ENCODE data around the gene RIMS3.
A peak's percentile ranks its signal among the peaks of the same experiment; 100 is the strongest.
"Not testable (repeated sequence)": the region's sequence is repeated elsewhere in the genome, so short reads cannot be mapped to it uniquely, and the experiment has no call there.

RIMS3 gene

GRCh38 chr1:40665335-40666171 is at the start of gene RIMS3:
TSS of gene RIMS3 (minus strand) at chr1:40665682. CDS start at chr1:40641925, 23,757 bp downstream.
- DNase-seq: peak; percentile 88

GRCh38 chr1:40712997-40713396 is 47.5 kb upstream of the RIMS3 start:
- DNase-seq: no peak

- no peak for DNase-seq
Observed at GRCh38 chr1:40712405-40712944, 47.0 kb upstream of the RIMS3 start.

DNA sequence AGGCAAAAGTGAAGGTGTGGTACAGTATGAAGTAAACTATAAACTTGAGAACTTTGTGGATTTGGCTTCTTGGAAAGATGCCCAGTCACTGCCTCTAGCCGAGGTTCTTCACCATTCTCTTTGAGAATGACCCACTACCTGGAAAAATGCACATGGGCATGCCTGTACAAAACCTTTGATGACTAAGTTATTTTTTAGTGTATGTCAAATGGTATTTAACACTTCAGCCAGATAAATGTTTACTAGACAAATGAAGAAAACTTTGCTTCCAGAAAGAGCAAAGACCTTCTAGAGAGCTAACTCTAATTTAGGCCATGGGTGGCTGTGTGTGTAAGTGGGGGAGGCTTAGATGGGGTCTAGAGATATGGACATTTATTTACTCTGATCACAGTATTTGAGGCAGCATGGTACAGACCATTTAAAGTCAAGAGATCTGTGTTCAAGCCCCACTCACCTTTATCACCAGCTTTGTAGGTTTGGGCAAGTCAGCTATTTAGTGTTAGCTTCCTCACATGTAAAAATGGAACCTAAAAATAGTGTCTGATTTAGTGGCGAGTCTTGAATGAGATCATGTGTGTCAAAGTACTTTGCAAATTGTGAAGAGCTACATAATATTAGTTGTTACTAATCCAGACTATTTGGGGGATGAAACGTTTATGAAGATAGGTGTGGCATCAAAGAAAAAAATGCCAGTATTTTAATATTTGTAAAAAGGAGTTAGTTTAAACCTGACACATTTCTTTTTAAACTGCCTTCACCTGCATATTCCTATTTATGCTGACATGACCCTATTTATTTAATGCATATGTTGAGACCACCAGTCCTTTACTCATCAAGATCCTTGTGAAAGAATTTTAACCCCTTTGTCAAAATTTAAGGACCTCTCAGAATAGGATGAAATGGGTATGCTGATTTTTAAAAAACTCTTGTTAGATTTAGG is 46.3 kb upstream of the RIMS3 start:
- DNase-seq: no peak

- DNase-seq: no peak
Observed at GRCh38 chr1:40710581-40711315, 45.3 kb upstream of the RIMS3 start.

- no peak for DNase-seq
Observed at GRCh38 chr1:40709802-40710278, 44.4 kb upstream of the RIMS3 start.

DNA sequence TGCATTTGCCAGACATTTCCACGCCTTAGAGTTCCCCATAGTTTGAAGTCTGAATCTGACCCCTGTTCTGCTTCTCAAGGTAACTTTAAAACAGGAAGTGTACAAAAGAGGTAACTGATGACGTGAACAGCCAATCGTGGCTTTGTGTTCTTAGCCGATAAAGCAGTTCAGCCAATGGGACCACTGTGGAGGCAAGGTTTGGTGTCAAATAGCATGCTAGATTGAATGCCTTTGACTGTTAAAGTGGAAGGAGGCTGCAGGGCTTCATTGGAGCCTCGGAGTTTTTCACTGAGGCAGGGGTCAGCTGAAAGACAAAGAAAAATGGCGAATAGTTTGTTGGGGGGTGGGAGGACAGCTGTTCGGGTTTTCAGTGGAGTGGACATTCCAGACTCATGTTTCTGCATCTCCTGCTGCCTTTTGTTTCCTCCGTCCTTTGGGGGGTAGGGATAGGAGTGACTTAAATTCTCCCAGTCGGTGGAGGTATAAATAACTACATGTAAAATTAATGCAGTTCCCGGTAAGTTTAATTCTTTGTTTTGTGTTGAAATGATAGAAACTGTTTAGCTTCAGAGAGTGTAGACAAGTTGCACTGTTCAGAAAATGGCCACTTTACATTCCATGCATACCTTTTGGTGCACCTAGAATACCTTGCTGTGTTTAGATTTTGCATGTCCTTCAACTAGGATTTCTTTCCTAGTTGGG is 43.8 kb upstream of the RIMS3 start:
- peak; percentile 36 for DNase-seq

DNA sequence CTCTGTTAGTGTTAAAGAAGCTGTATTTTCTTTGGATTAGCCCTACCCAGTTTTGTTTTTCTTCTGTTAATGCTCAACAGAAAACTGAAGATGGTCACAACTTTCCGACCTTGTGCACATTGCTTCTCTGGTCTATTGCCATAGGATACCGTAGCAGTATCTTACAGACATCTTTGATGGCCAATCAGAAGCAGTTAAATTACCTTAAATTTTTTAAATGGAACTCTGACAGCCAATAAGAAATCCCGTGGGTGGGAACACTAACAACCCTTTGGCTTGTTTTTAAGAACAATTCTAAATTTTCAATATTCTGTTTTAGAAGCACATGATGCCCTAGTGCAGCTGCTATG is 43.2 kb upstream of the RIMS3 start:
- DNase-seq: no peak

DNA sequence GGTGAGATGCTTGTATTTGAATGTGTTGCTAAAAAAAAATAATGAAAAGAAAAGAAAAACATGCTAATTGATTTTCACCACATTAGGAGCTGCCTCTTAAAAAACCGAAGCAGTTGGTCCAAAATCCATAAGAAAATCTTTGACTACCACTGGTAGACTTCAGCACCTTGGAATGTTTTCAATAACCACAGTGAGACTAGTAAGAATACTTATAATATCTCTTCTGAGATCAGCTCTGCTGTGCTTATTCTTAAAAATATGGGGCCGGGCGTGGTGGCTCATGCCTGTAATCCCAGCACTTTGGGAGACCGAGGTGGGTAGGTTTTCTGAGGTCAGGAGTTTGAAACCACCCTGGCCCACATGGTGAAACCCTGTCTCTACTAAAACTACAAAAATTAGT is 41.1 kb upstream of the RIMS3 start:
- DNase-seq: no peak

DNA sequence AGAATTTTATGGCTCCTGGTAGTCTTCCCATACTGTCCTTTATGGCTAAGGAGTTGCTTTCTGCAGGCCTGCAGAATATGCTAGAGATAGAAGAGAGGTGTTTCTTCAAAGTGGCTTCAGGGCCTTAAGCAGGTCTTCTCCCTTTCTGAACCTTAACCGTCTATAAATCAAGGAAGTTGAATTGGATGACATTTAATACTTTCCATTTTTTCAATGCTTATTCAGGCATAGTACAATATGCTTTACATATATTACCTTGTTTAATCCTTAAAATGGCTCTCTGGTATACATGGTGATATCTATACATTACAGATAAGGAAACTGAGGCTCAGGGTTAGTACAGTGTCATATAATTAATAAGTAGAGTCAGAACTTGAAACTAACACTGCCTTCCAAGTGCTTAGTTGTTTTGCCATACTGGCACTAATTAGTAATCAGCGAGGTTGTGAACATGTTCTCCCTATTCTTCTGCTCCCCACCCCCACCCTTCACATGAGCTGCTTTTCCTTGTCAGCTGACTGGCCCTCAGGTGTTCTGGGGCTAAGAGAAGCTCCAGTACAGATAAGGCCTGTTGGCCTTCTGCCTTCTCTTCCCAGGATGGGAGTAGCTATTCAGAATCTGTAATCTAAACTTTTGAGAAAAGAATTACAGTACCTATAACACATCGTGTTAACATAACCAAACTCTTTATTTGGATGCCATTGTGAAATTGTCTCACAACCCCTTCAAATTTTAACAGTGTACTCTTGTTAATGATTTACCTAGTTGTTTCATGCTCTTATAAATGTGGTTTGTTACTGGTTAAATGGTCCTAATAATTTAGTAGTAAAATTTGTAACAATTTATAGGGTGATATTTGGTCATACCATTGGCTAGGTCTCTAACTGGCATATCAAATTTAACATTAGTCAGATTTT is 39.6 kb upstream of the RIMS3 start:
- no peak for DNase-seq

GRCh38 chr1:40703316-40703715 is 37.8 kb upstream of the RIMS3 start:
- no peak for DNase-seq

DNA sequence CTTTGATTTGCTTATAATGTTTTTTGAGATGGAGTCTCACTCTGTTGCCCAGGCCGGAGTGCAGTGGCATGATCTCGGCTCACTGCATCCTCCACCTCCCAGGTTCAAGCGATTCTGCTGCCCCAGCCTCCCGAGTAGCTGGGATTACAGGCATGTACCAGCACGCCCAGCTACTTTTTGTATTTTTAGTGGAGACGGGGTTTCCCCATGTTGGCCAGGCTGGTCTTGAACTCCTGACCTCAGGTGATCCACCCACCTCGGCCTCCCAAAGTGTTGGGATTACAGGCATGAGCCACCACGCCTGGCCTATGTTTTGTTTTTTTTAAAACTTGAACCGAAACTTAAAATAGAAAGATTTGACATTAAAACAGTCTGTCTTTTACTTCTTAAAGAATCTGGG is 37.3 kb upstream of the RIMS3 start:
- DNase-seq: not testable (repeated sequence)

DNA sequence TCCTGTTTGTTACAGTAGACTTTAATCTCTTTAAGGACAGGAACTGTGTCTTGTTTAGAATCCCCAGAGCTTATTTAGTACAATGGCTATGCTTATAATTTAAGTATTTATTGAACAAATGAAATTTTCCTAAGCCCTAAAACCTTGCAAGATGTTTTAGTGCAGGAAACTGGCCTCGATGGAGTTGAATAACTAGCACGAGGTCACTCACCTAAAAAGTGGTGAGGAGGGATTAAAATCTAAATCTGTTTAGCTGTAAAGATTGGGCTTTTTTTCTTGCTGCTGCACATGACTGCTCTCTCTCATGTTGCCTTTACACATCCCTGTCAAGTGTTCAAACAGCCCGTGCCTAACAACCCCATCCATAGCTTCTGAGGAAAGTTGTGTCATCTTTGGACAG is 36.2 kb upstream of the RIMS3 start:
- DNase-seq: no peak

DNA sequence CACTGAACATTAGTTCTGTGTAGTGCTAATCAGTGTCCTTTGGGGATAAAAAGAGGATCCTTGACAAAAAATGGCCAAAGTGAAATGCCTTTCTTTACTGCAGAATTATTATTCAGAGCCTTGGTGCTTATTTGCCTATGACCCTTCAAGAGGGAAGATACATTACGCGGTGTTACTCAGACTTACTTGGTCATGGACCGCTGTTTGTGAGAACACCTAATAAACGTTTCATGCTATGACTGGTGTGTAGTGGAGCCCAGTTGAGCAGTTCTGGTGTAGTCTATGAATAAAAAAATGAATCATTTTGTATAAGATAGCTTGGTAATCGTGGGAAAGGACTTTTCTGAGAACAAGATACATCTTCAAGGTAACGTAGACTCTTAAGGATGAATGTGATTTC is 34.3 kb upstream of the RIMS3 start:
- DNase-seq: no peak

DNA sequence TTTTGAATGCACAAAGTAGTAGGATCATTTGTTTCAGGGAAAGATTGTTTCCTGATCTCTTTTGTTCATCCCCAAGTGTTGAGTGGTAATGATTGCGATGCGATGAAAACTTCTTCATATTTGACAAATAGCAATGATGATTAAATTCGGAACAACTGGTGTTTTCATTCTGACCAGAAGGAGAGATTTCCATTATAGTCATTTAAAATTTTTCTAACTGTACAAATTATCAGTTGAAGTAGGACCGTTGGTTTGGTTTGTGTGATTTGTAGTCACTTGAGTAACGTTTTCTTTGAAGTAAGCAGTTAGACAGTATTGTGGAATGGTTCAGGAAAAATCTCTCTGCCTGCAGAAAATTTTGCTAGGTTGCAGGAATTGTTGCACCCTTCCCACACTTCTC is 32.0 kb upstream of the RIMS3 start:
- DNase-seq: no peak

- no peak for DNase-seq
Observed at GRCh38 chr1:40696294-40696693, 30.8 kb upstream of the RIMS3 start.

DNA sequence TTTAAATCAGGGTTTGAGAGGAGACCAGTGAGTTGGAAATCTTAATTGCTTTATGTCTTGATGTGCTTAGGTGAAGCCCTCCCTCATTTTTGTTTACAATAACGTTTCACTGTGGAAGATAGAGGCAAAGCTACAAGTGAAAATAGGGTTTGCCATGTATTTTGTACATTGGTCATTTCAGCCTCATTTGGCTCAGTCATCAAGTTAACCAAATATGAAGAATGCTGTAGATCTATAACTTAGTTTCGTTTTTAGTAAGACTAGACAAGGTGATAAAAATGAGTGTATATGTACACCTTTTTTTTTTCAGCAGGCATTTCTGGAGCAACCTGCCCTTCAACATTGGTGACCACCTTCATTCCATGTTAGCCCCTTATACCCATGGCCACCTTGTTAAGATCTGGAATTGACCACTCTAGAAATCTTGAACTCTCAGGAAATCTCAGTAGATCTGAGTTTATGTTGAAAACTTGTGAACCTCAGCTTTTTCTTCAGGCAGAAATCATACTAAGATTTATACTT is 28.9 kb upstream of the RIMS3 start:
- no peak for DNase-seq

DNA sequence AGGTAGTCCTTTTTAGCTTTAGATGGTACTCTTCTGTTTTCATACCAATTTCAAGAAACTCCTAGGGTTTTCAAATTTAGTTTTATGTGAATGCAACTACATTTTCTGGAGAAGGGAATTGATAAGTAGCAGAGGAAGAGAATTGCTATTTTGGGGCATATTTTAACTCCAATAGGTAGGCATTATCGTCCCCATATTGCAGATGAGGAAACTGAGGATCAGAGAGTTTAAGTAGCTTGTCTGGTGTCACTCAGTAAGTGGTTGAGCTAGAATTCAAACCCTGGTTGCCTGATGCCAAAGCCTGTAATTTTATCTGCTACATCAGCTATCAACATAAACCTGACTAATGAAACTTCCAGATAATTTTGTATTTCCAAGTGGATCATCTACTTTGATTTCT is 27.9 kb upstream of the RIMS3 start:
- DNase-seq: no peak

- DNase-seq: no peak
Observed at GRCh38 chr1:40692429-40692895, 27.0 kb upstream of the RIMS3 start.

GRCh38 chr1:40691538-40692428 is 26.3 kb upstream of the RIMS3 start, which contains the start of gene NFYC:
TSS of gene NFYC (plus strand) at chr1:40691704. CDS start at chr1:40738844, 47,140 bp downstream.
- DNase-seq: peak; percentile 91
